Esophagus muscularis mucosa (tissue), 4 donors: ENCODE data around the gene SLC22A7.

Experiments
- CTCF ChIP-seq, 3 experiments: fragments of 200-600 bp in 2 of 3; fragments of 450-650 bp in 1 of 3; sonication (generic) in 2 of 3; IDR thresholded peaks; one replicate each; pipeline ENCODE4 v1.5.1; 2017 to 2019; ENCODE audit warnings: antibody characterized with exemption in 3 of 3, mild to moderate bottlenecking in 2 of 3, moderate library complexity in 1 of 3
- EP300 ChIP-seq: sonication (generic); formaldehyde crosslinking; IDR thresholded peaks from one replicate; pipeline ENCODE4 v1.6.1; 2017; ENCODE audit warnings: antibody characterized with exemption
- POLR2A ChIP-seq: fragments of 450-650 bp; IDR thresholded peaks from one replicate; pipeline ENCODE4 v1.6.1; 2017; ENCODE audit warnings: antibody characterized with exemption, moderate library complexity, mild to moderate bottlenecking, low read depth
- POLR2AphosphoS5 ChIP-seq, 2 donors: sonication (generic); formaldehyde crosslinking; IDR thresholded peaks; one replicate each; pipeline ENCODE4 v1.6.1; 2017; ENCODE audit warnings: antibody characterized with exemption in 2 of 2

GRCh38 chr6:43331470-43331869, 33.4 kb downstream of the SLC22A7 start:
- TF ChIP-seq CTCF (IDR thresholded peaks at IDR 0.05) (no peak), POLR2A (no peak), POLR2AphosphoS5 (IDR thresholded peaks at IDR 0.05) (no peak), EP300 (no peak)
